ENCODE data around the gene OLA1. TPM values are rescaled to one million over a fixed set of nuclear protein-coding genes. Genes with fewer than 3 reads are reported as not detected.

OLA1 gene
- total and polyA plus RNA-seq, 9 of the 15 experiments (the other 6 are each of a cell fraction or from before 2014, with no cell fraction given), result 208 to 353 (median 225) TPM

GRCh38 chr2:174040417-174040701 is 208.0 kb downstream of the OLA1 start (continued):
- TF ChIP-seq FOXP4 (CRISPR knock-in tag; IDR thresholded peaks at IDR 0.05; ENCODE audit: borderline replicate concordance), result no peak

GRCh38 chr2:174039551-174040416 is 208.5 kb downstream of the OLA1 start:
- no peaks in the 10 kb centered on the region for H3K79me2 ChIP-seq (ENCODE audit: control insufficient read depth, insufficient read depth, low read length)
- no peaks in the 10 kb centered on the region for H4K20me1 ChIP-seq (replicated peaks; ENCODE audit: control insufficient read depth, insufficient read depth, low read length)
- H3K27ac ChIP-seq (ENCODE audit: extremely low read depth, low read depth, low read length), result peak overlapping the region; percentile 76
- intact Hi-C loops (cut with micrococcal nuclease) (loop anchor here (5.0 kb wide), 2 partner anchors 77 to 157 kb away; no protein-coding TSS in a partner anchor), in situ Hi-C loops (cut with MboI) (loop anchor here (10.0 kb wide), 1 partner anchor 305 kb away; no protein-coding TSS in a partner anchor)
- peak overlapping the region; percentile 66 for H3K4me2 ChIP-seq (ENCODE audit: insufficient read depth, low read length)
- 0 out of 2 replicates have a peak, but pooled peaks cover 3% of the 10 kb centered on the region for H3K9me3 ChIP-seq (replicated peaks; ENCODE audit: control insufficient read depth, insufficient read depth, low read depth, low read length)
- 51% methylated on average over 15 of the region's 16 CpGs for WGBS (ENCODE audit: insufficient coverage, low coverage, missing lambda C conversion rate)
- peak overlapping the region in 1 of 2 experiments; percentile 30; a peak in 1 of 4 replicates for H3K9ac ChIP-seq (ENCODE audit: insufficient read depth in 1 of 2, low read depth in 2 of 2, low read length in 2 of 2)
- no peaks in the 10 kb centered on the region for H3K36me3 ChIP-seq (ENCODE audit: control insufficient read depth, insufficient read depth, low read length)
- peak; percentile 92 for FAIRE-seq
- ChIA-PET CTCF (ENCODE audit: low intra/inter-chr PET ratio) (interaction anchor here (0.6 to 0.7 kb wide), 5 partner anchors 126 to 638 kb away, joined by 3 to 4 read pairs (median 3); no protein-coding TSS in a partner anchor), POLR2A (interaction anchor here (0.7 kb wide), 1 partner anchor 501 kb away, joined by 3 read pairs; no protein-coding TSS in a partner anchor)
- no peaks in the 10 kb centered on the region; a peak in 2 of 5 replicates for H3K27me3 ChIP-seq (ENCODE audit: control insufficient read depth in 2 of 2, insufficient read depth in 2 of 2, low read length in 2 of 2)
- no peaks in the 10 kb centered on the region for H3K9me1 ChIP-seq (ENCODE audit: control insufficient read depth, insufficient read depth, low read length)
- peak; percentile 93 for ATAC-seq
- H3K4me1 ChIP-seq (replicated peaks in 1 of 2; ENCODE audit: control insufficient read depth in 2 of 2, insufficient read depth in 2 of 2, low read length in 2 of 2), result peaks cover 3 to 10% of the 10 kb centered on the region in 2 experiments; a peak in 4 of 5 replicates
- no peak overlapping the region for H3K4me3 ChIP-seq
- H2AFZ ChIP-seq (ENCODE audit: low read depth, low read length), result peak overlapping the region; percentile 99
- no TSS peak for BruUV-seq (replicated peaks)
- peak; percentile 88 to 95 (median 89) for DNase-seq (ENCODE audit: extremely low read depth in 1 of 4, low spot score in 3 of 4)
- TF ChIP-seq ZBTB7A (IDR thresholded peaks at IDR 0.05; ENCODE audit: borderline replicate concordance, control insufficient read depth, low read depth, low read length) (peak; percentile 25; the same call in 1 of the 2 replicates), HDAC3 (IDR thresholded peaks at IDR 0.05; ENCODE audit: borderline replicate concordance, partially characterized antibody) (no peak), ETS1 (conservative IDR thresholded peaks at IDR 0.05; ENCODE audit: control insufficient read depth, low read depth, low read length) (no peak), BCOR (IDR thresholded peaks at IDR 0.05) (peak; percentile 74; the same call in 1 of the 2 replicates), ZNF589 (CRISPR knock-in tag; IDR thresholded peaks at IDR 0.05; ENCODE audit: low read depth) (peak; percentile 60; the same call in 1 of the 2 replicates), KAT8 (IDR thresholded peaks at IDR 0.05; ENCODE audit: low read depth) (no peak), CBFB (CRISPR knock-in tag; IDR thresholded peaks at IDR 0.05) (no peak), NR2C1 (IDR thresholded peaks at IDR 0.05) (no peak), NR2C1 (tag; IDR thresholded peaks at IDR 0.05) (peak; percentile 63), SMARCA5 (IDR thresholded peaks at IDR 0.05) (0 out of 2 replicates have a peak, but pooled peaks have one; percentile 45), BRD9 (IDR thresholded peaks at IDR 0.05; ENCODE audit: low read depth, partially characterized antibody) (peak; percentile 15)

Measured in K562 (cell line).